HG03521 (cell line): Measurements from ENCODE around the gene CDH4.

Experiments used
- ATAC-seq: cut with Tn5 transposase; IDR thresholded peaks from one replicate; pipeline ENCODE4 v1.9.1; 2021; ENCODE audit warnings: mild to moderate bottlenecking, moderate library complexity; ENCODE audit not compliant: unreplicated experiment

CDH4 gene

GRCh38 chr20:61895016-61895415, 643.0 kb downstream of the CDH4 start:
- ATAC-seq, result no peak

- no peak for ATAC-seq
Measured at GRCh38 chr20:61895686-61896057, 643.6 kb downstream of the CDH4 start.

- no peak for ATAC-seq
Measured at GRCh38 chr20:61896058-61896961, 644.2 kb downstream of the CDH4 start.

GRCh38 chr20:61897401-61898295, 645.6 kb downstream of the CDH4 start:
- ATAC-seq, result no peak

GRCh38 chr20:61898405-61898804, 646.3 kb downstream of the CDH4 start:
- ATAC-seq, result no peak

GRCh38 chr20:61900011-61900944, 648.2 kb downstream of the CDH4 start:
- no peak for ATAC-seq

DNA sequence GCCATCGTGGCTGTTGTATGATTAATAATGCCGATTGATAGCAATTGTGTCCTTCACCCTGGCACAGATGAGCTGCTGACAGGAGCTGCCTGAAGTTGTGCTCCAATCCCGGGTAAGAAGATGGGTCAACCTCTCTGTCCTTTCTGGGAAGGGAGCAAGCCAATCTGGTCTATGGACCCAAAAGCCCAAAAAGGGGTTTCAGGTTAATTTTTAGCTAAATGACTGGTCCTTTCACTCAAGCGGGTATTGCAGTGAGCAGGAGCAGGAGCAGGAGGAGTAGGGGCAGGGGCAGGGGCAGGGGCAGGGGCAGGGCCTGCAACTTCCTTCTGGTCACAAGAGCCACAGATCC, 648.9 kb downstream of the CDH4 start:
- no peak for ATAC-seq

DNA sequence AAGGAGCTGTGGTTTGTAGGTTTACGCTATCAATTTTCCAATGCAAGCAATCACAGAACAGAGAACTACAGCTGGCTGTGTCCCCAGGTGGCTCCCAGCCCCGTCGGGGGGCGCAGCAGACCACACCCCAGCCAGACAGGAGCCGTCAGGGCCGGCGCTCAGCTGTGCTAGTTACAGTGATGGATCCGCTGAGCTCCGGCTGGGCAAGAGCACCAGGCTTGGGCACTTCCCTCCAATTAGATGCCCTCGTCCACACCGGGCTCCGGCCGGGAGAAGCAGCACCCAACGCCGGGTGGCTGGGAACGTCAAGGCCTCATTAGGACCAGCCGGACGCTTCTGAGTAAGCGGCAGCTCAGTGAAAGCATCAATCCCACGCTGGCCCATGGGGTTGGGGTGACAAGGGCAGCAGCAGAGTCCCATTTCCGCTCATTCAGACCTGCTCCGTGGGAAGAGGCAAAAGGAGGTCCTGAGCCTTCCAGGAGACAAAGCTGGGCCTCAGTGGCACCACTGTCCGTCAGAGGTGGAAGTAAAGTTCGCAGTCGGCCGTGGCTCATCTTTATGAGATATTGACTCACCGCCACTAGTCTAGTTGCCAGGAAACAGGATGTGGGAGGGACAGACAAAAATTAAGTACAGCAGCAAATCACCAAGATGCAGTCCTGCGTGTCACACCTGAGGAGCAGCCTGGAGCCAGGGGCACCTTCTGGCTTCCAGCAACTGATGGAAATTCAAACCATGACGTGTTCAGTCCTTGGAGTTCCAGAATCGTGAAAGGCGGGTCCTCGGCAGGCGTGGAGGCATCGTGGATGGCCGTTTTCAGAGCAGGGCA, 649.5 kb downstream of the CDH4 start:
- ATAC-seq, result no peak

DNA sequence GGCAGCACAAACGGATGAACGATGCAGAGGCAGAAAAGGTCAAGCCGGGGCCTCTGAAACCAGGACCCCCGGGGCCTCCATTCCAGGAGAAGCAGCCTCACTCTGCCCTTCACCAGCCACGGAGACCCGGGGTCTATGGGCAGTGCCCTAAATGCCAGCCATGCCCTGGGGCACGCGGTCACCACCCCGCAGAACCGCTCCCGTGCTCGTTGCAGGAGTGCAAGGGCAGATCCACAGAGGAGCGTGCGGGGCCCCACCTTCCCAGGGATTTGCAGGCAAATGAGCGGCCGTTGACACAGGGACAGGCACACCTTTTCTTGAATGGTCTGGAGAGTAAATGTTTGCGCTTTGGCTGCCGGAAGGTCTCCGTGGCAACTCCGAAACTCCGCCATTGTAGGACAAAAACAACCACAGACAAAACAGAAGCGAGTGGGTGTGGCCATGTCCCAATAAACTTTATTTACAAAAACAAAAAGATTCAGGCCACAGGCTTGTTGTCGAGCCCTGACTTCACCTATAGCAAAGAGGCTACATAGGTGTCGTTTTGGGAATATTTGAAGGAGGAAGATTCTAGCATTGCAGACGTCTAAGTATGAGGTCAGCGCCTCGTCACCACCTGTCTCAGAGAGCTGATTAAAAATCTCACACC, 650.3 kb downstream of the CDH4 start:
- no peak for ATAC-seq

DNA sequence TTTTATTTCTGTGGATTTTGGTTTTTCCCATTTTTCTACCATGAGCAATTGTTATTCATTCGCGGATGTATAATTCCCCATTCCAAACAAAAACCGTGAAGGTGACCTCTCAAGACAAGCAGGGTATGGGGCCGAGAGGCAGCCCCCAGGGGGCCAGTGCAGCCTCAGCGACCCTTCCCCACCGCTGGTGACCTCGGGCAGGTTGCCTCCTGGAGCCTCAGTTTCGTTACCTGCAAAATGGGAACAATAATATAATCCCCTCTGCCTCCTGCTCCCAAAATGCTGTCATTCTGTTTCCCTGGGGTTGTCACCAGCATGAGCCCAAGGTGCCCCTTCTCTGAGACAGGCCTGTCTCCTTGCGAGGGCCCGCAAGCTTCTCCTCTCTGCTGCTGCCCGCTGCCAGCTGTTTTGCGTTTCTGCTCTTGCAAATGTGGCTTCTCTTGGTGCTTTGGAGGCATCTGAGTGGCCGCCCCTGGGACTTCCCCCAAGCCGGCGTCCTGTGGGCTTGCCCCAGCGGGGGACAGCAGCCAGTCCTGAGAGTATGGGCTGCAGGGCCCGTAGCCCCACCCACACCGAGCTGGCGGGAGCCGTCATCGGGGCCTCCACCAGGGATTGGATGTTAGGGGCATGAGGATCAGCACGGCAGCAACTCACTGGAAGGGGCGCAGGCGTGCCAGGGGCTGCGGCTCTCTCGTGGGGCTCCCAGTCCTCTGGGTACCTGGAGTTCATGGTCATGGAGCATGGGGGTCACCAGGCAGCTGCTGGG, 651.7 kb downstream of the CDH4 start:
- no peak for ATAC-seq

DNA sequence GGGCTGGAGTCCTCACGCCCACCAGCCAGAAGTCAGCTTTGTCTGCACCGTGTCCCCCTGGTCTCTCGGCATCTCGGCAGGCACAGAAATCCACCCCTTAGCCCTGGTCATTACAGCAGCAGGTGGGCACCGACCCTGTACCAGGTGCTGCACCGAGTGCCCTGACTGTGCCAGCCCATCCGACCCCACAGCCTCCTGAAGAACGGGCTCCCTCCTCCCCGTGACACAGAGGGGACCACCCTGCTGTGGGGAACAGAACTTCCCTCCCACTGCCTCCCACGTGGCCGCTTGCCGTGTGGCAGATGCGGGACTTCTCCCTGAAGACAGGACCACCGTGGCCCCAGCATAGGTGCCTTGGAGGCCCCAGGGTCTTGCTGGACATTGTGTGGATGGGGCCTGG, 652.4 kb downstream of the CDH4 start:
- ATAC-seq, result no peak

DNA sequence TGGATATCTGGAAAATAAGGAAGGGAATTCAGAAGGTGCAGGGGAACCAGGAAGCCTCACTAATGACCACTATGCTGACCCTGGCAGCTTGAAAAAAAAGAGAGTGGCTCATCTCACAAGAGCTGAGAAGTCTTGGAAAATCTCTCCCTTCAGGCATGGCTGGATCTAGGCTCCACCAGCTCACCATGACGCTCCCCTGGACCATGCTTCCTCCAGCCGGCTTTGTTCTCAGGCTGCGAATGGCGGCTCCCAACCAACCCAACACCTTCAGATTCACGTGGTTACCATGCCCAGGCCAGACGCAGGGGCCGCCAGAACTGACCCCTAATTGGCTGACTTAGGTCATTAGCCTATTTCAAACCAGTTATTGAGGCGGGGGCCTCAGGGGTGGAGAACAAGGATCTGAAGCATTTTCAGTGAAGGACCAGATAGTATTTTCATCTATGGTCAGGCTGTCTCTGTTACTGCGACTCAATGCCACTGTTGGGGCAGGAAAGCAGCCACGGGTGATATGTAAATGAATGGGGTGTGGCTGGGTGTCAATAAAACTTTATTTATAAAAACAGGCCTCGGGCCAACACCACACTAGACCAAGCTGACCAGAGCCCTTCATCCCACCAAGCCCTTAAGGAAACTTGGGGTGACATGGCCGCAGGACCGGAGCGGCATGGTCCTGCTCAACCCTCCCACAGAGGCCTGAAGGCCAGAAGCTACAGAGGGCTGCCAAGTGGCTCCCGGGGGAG, 653.9 kb downstream of the CDH4 start:
- ATAC-seq, result no peak

- ATAC-seq, result no peak
Measured at GRCh38 chr20:61907081-61907891, 655.2 kb downstream of the CDH4 start.

- no peak for ATAC-seq
Measured at GRCh38 chr20:61908057-61909026, 656.3 kb downstream of the CDH4 start.

DNA sequence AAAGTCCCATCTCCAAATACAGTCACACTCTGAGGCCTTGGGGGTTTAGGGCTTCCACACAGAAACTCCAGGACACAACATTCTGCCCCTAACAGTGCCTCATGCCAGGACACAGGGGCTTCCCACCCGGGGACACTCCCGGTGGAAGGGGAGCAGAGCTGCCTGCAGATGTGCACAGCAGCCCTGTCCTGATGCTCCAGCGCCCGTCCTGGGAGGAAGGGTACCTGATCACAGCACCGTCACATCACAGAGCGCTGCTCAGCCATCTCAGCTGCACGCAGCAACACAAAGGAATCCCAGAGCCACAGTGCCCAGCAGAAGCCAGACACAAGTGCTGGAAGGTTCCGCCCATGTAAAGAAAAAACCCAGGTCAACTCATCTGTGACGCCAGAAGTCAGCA, 657.0 kb downstream of the CDH4 start:
- ATAC-seq, result no peak

- no peak for ATAC-seq
Measured at GRCh38 chr20:61909821-61910220, 657.8 kb downstream of the CDH4 start.
